Measurements from ENCODE around the gene RRAS2. TPM values are rescaled to one million over a fixed set of nuclear protein-coding genes. Genes with fewer than 3 reads are reported as not detected.

The RRAS2 gene
- total RNA-seq, 1 donor from 2014 or later, result 51.9 TPM

- peaks cover 18% of the 10 kb centered on the region for H3K27me3 Mint-ChIP-seq (ENCODE audit: low read depth)
- TF ChIP-seq CTCF (IDR thresholded peaks at IDR 0.05; ENCODE audit: unreplicated experiment), result no peak
- H3K9me3 Mint-ChIP-seq, result no peaks in the 10 kb centered on the region
- H3K36me3 Mint-ChIP-seq, result no peaks in the 10 kb centered on the region
- H3K4me3 Mint-ChIP-seq, result no peak overlapping the region
- H3K4me1 Mint-ChIP-seq, result no peaks in the 10 kb centered on the region
- no peak for DNase-seq (ENCODE audit: low spot score in 2 of 2, unreplicated experiment in 2 of 2)
- H3K27ac Mint-ChIP-seq, result no peak overlapping the region
Measured at GRCh38 chr11:14242187-14242586, 116.8 kb downstream of the RRAS2 start.

GRCh38 chr11:14240951-14241350 is 118.0 kb downstream of the RRAS2 start:
- TF ChIP-seq CTCF (IDR thresholded peaks at IDR 0.05; ENCODE audit: unreplicated experiment), result no peak
- Mint-ChIP-seq H3K36me3 (no peaks in the 10 kb centered on the region), H3K27me3 (ENCODE audit: low read depth) (peaks cover 30% of the 10 kb centered on the region), H3K27ac (no peak overlapping the region), H3K4me1 (no peaks in the 10 kb centered on the region), H3K4me3 (no peak overlapping the region), H3K9me3 (no peaks in the 10 kb centered on the region)
- DNase-seq (ENCODE audit: low spot score in 2 of 2, unreplicated experiment in 2 of 2), result no peak

GRCh38 chr11:14240221-14240620 is 118.8 kb downstream of the RRAS2 start:
- no peak for DNase-seq (ENCODE audit: low spot score in 2 of 2, unreplicated experiment in 2 of 2)
- H3K27ac Mint-ChIP-seq, result no peak overlapping the region
- no peak for TF ChIP-seq CTCF (IDR thresholded peaks at IDR 0.05; ENCODE audit: unreplicated experiment)
- no peaks in the 10 kb centered on the region for H3K36me3 Mint-ChIP-seq
- no peaks in the 10 kb centered on the region for H3K9me3 Mint-ChIP-seq
- no peak overlapping the region for H3K4me3 Mint-ChIP-seq
- H3K27me3 Mint-ChIP-seq (ENCODE audit: low read depth), result peaks cover 36% of the 10 kb centered on the region
- no peaks in the 10 kb centered on the region for H3K4me1 Mint-ChIP-seq

GRCh38 chr11:14237444-14237961 is 121.5 kb downstream of the RRAS2 start:
- no peaks in the 10 kb centered on the region for H3K4me1 Mint-ChIP-seq
- no peaks in the 10 kb centered on the region for H3K9me3 Mint-ChIP-seq
- TF ChIP-seq CTCF (IDR thresholded peaks at IDR 0.05; ENCODE audit: unreplicated experiment), result no peak
- no peak overlapping the region for H3K4me3 Mint-ChIP-seq
- peaks cover 47% of the 10 kb centered on the region for H3K27me3 Mint-ChIP-seq (ENCODE audit: low read depth)
- no peak for DNase-seq (ENCODE audit: low spot score in 2 of 2, unreplicated experiment in 2 of 2)
- no peaks in the 10 kb centered on the region for H3K36me3 Mint-ChIP-seq
- no peak overlapping the region for H3K27ac Mint-ChIP-seq

- Mint-ChIP-seq H3K27me3 (ENCODE audit: low read depth) (peaks cover 59% of the 10 kb centered on the region), H3K4me3 (no peak overlapping the region), H3K9me3 (no peaks in the 10 kb centered on the region), H3K36me3 (no peaks in the 10 kb centered on the region), H3K4me1 (no peaks in the 10 kb centered on the region), H3K27ac (no peak overlapping the region)
- no peak for DNase-seq (ENCODE audit: low spot score in 2 of 2, unreplicated experiment in 2 of 2)
- no peak for TF ChIP-seq CTCF (IDR thresholded peaks at IDR 0.05; ENCODE audit: unreplicated experiment)
Measured at GRCh38 chr11:14235701-14236100, 123.3 kb downstream of the RRAS2 start.

- no peak for TF ChIP-seq CTCF (IDR thresholded peaks at IDR 0.05; ENCODE audit: unreplicated experiment)
- Mint-ChIP-seq H3K27ac (no peak overlapping the region), H3K36me3 (no peaks in the 10 kb centered on the region), H3K4me3 (no peak overlapping the region), H3K4me1 (no peaks in the 10 kb centered on the region), H3K27me3 (ENCODE audit: low read depth) (peaks cover 70% of the 10 kb centered on the region), H3K9me3 (no peaks in the 10 kb centered on the region)
- DNase-seq (ENCODE audit: low spot score in 2 of 2, unreplicated experiment in 2 of 2), result no peak
Measured at GRCh38 chr11:14234446-14234845, 124.5 kb downstream of the RRAS2 start.
